GM19238 (cell line): ENCODE data around the gene USP37.

Experiments used
- DNase-seq: peaks from one replicate; pipeline ENCODE4 v3.0.0; 2011; ENCODE audit warnings: low spot score; ENCODE audit not compliant: insufficient read length

Gene USP37

DNA sequence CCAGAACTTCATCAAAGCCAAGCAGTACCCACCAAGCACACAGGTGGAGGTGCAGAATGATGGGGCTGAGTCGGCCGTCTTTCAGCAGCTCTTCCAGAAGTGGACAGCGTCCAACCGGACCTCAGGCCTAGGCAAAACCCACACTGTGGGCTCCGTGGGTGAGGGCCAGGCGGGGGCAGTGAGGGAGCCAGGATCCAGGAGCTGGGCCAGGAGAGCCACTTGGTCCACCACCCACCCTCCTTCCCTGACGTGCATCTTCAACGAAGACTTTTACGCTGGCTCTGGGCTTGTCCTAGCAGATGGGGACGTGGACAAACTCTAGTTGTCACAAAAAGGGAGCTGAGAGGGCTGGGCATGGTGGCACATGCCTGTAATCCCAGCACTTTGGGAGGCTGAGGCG lies 137.4 kb downstream of the USP37 start:
- no peak for DNase-seq

DNA sequence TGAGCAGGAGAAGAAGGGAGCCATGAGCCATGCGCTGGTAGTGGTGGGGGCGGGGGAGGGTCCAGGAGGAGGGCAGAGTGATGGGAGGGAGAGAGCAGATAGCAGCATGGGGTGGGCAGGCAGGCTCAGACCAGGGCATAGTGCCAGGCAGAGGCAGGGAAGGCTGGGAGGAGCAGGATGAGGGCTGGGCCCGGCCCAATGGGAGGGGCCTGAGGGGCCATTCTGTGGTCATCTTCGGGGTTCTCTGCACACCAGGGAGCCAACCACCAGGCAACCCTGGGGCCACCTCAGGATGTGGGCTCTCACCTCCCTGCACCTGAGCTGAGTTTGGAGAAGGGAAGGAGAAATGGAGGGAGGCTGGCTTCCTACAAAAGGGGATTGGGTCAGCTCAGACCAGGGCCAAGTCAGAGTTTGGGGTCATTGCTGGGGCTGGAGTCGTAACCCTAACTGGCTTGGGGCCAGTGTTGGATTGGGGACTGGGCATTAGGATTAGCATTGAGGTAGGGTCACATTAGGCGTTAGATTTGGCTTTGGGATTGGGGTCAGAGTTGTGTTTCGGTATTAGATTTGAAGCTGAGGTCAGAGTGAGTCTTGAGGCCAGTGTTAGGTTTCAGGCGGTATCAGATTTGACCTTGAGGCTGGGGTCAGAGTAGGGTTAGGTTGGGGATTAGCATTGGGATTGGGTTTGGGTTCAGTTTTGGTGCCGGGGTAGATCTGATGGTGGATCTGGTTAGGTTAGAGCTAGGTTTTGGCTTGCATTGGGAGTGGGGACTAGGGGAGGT lies 138.0 kb downstream of the USP37 start:
- no peak for DNase-seq

DNA sequence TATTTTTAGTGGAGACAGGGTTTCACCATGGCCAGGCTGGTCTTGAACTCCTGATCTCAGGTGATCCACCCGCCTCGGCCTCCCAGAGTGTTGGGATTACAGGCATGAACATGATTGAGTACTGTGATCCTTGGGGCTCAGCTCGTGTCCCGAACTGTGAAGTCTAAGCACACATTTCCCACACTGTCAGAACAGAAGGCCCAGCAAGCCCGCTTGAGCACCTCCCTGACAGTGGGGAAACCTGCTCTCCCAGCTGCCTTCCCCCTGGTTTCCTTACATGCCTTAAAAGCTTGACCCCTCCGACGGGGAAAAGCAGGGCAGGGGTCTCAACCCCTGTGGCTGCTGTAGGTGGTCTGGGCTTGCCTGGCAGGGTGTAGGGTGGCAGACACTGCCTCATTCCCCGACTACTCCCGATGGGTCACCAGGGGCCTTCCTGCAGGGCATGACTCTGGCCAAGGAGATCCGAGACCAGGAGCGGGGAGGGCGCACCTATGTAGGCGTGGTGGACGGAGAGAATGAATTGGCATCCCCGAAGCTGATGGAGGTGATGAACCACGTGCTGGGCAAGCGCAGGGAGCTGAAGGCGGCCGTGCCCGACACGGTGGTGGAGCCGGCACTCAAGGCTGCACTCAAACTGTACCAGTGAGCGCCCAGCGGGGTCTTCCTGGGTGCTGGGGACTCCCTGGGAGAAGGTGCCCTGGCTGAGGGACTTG lies 139.1 kb downstream of the USP37 start:
- DNase-seq: no peak

DNA sequence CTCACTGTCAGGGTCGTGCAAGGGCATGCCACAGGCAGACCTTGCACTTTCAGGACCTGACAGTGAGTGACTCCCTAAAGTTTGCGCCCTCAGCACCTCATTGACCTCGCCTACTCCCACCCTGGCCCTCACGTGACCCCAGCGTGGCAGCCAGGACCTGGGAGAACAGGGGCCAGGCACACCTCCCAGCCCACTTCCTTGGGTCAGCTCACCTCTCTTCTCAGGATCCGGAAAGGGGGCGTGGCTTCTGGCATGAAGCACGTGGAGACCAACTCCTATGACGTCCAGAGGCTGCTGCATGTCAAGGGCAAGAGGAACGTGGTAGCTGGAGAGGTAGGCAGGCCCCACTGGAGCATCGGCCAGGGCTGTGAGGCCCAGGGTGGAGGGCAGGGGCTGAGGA lies 140.4 kb downstream of the USP37 start:
- no peak for DNase-seq

DNA sequence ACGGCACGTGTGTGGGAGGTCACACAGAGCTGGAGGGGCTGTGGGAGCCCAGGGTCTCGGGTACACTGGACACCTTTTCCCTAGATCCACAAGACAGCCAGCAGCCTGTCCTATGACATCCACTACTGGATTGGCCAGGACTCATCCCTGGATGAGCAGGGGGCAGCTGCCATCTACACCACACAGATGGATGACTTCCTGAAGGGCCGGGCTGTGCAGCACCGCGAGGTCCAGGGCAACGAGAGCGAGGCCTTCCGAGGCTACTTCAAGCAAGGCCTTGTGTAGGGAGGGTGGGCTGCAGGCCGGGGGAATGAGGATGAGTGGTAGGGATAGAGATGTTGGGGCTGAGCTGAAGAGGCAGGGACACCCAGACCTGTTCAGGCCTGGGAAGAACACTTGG lies 142.6 kb downstream of the USP37 start:
- DNase-seq: no peak

DNA sequence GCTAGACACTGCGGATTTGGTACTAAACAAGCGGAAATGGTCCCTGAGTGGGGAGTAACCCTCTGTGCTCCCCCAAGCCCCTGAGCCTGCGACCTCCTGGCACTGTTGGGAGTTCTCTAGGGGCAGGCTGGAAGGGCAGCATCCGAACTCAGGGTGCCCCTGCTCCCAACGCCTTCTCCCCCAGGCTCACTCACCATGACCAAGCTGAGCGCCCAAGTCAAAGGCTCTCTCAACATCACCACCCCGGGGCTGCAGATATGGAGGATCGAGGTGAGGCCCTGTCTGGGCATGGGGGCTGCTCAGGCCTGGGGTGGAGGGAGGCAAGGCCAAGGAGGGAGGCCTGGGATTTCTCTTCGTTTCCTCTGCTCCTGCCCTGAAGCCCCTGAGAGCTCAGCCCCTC lies 144.6 kb downstream of the USP37 start:
- DNase-seq: no peak

DNA sequence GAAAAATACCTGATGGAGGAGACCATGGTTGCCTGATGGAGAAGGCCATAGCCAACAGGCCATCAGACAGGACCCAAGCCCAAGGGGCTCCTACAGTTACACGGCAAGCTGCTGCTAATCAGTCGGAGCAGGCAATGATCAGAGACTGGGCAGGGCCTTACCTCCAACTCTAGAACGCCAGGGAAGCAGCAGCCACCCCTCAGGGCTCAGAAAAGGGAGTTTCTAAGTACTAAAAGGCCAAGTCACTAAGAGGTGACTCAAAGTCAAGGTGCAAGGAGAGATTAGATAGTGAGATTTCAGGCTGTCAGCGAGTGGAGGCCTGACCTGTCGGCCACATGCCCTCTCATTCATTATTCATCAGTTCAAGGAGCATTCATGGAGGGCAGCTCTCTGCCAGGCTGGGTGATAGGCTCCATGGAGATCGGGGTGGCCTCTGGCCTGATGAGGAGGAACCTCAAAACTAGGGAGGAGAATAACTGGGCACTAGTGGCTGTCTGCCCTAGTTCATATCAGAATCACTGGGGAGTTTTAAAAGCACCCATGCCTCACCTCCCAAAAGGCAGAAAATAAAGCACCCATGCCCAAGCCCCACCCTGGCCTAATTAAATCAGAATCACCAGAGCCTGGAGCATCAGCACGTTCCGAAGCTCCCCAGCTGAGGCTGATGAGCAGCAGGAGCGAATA lies 145.6 kb downstream of the USP37 start:
- no peak for DNase-seq

DNA sequence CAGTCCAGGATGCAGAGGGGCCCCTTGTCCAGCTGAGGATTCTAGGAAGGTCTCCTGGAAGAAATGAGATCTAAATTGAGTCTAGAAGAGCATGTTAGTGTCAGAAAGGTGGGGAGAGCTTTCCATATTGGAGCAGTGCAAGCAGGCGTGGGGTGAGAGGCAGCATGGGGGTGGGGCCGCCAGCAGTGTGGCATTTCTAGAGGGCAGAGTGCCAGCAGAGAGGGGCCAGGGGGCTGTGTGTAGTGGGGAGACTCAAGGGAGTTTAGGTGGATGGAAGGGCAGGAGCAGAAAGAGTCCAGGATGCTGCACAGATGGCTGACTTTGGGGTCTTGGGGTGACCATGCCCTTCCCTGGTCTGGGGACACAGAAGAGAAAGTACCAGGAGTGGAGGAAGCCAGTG lies 147.1 kb downstream of the USP37 start:
- no peak for DNase-seq

DNA sequence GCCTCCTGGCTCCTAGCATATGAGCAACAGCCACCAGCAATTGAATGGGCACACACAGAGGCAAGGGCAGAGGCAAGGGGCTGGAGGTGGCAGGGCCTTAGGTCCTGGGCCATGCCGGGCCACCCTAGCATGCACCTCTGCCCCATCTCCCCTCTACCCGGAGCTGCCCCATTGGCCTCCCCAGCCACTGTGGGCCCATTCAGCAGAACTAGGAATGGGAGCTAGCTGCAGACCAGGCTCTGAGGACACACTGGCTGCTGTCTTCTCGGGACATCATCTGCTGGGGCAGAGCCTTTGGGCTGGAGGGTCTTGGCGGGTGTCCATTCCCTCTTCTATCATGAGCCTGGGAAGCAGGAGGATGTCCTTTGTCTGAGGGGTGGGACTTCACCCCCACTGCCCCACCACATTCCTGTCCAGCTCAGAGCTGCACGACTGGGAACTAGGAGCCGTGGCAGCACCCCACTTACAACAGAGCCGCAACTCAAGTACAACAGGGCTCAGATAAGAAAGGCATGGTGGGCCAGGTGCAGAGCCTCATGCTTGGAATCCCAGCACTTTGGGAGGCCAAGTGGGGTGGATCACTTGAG lies 148.4 kb downstream of the USP37 start:
- no peak for DNase-seq

DNA sequence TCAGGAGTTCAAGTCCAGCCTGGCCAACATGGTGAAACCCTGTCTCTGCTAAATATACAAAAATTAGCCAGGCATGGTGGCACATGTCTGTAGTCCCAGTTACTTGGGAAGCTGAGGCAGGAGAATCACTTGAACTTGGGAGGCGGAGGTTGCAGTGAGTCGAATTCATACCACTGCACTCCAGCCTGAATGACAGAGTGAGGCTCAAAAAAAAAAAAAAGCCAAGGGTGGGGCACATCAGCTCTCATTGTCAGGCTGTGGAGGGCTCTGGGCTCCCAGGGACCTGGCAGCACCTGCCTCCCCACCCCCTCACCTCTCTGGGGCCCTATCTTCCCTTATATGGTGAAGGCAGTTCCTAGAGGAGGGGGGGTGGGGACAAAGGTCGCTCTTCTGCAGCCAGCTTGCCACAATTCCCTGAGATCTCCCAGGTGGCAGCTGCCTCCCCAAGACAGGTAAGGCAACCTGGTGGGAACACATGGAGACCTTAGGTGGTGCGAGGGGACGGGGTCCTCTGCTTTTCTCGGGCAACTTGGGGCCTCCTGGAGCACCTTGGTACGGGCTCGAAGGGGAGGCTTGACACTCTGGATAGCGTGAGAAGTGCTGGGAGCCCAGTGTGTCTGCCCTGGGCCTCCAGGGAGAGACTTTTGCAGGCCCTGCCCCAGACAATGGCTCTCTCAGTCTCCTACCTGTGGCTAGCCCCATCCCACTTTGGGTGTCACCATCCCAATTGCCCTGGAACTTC lies 149.3 kb downstream of the USP37 start, which contains the start of gene VIL1:
Gene VIL1, plus strand, starts transcription at position 407 of the 742 bp plus-strand sequence. CDS start 4,656 bp downstream, outside the sequence.
- no peak for DNase-seq

DNA sequence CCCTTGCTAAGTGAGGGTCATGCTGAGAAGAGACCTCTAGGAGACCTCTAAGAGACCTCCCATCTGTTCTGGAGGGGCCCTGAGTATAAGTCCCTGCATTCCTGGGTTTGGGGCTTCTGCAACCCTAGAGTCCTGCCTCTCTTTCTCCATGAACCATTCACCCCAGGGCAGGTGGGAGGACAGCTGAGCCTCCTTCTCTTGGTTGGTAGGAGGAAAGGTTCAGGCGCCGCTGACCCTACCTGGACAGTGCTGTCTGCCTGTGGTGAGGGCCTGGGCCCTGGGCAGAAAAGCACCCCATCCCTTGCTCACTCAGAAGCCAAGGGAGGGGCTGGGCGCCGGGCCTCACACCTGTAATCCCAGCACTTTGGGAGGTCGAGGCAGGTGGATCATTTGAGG lies 149.8 kb downstream of the USP37 start:
- no peak for DNase-seq

DNA sequence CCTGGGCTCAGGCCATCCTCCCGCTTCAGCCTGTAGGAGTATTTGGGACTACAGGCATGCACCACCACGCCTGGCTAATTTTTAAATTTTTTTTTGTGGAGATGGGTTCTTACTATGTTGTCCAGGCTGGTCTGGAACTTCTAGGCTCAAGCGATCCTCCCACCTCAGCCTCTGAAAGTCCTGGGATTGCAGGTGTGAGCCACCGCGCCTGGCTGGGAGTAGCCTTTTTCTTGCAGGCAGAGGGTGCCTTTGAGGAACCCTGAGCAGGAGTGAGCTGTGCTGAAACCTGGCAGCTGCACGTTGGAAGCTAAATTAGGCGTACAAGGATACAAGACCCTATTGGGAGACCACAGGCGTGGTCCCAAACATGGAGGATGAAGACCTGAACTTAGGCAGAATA lies 160.4 kb downstream of the USP37 start:
- no peak for DNase-seq

DNA sequence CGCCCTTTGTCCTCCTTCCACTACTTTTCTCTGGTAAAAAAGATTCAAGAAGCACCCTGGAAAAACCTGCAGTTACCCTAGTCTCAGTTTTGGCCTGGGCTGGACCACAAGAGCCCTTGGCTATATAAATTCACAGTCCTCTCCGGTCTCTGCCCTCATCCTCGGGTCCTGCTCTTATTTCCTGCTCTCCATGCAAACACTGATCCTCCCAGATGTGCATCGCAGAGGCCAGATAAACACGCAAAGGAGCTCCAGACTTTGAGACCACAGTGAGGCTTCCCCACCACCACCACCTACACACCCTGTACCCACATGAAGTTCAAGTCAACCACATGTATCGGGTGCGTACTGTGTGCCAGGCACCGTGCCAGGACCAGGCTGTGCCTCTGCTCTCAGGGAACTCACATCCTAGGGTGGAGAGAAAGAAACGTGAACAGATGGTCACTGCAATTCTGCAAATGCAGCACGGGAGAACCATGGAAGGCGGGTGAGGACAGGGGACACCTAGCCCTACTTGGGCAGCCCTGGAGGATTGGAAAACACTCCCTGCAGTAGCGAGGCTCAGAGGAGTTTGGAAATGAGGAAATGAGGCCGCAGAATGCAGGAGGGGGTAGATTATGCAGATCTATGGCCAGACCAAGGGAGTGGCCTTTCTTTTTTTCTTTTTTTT lies 161.1 kb downstream of the USP37 start:
- DNase-seq: no peak

DNA sequence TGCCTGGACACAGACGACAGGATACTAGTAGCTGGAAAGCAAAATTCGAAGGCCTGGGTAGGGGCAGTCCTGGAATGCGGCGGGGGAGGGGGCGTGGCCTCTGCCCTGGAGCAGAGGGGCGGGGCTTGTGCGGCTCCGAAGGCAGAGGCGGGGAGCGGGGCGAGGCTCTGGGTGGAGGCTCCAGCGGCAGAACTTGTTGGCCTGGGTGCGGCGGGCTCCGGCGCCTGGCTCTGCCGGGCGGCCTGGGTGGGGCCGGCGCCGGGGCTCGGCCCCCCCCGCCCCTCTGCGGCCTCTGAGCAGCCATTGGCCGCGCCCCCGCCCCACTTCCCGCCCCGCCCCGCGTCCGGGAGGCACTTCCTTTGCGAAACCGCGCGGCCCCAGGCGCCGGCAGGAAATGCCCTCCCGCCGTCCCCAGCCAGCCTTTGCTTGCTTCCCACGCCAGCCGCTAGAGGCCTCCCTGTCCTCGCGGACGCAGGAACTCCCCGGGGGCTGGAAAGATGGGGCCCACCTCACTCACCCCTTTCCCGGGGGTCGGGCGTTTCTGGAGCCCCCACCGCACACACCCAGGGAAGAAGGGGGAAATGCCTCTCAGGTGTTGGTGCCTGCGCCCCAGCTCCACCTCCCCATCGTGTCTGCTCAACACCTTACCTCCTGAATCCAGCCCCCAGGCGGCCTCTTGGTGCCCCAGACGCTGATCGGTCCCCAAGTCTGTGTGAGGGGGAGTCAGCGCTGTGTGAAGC lies 161.8 kb downstream of the USP37 start:
- DNase-seq: peak; percentile 96

DNA sequence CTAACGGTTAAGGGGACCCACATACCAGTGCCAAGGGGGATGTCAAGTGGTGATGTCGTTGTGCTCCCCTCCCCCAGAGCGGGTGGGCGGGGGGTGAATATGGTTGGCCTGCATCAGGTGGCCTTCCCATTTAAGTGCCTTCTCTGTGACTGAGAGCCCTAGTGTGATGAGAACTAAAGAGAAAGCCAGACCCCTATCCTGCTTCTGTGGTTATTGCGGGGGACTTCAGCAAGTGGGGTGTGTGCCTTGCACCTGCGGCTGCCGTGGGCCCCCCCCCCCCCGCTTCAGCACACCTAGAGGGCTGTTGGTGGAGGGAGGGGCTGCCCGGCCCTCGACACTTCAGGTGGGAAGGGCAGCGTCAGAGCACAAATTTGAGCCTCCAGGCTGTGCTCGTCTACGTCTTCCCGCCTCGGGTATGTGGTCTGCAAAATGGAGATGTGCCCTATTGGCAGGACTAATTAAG lies 162.4 kb downstream of the USP37 start:
- no peak for DNase-seq

DNA sequence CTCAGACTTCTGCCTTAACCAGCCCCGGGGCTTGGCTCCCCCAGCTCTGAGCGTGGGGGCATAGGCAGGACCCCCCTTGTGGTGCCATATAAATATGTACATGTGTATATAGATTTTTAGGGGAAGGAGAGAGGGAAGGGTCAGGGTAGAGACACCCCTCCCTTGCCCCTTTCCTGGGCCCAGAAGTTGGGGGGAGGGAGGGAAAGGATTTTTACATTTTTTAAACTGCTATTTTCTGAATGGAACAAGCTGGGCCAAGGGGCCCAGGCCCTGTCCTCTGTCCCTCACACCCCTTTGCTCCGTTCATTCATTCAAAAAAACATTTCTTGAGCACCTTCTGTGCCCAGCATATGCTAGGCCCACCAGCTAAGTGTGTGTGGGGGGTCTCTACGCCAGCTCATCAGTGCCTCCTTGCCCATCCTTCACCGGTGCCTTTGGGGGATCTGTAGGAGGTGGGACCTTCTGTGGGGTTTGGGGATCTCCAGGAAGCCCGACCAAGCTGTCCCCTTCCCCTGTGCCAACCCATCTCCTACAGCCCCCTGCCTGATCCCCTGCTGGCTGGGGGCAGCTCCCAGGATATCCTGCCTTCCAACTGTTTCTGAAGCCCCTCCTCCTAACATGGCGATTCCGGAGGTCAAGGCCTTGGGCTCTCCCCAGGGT lies 162.9 kb downstream of the USP37 start:
- no peak for DNase-seq

DNA sequence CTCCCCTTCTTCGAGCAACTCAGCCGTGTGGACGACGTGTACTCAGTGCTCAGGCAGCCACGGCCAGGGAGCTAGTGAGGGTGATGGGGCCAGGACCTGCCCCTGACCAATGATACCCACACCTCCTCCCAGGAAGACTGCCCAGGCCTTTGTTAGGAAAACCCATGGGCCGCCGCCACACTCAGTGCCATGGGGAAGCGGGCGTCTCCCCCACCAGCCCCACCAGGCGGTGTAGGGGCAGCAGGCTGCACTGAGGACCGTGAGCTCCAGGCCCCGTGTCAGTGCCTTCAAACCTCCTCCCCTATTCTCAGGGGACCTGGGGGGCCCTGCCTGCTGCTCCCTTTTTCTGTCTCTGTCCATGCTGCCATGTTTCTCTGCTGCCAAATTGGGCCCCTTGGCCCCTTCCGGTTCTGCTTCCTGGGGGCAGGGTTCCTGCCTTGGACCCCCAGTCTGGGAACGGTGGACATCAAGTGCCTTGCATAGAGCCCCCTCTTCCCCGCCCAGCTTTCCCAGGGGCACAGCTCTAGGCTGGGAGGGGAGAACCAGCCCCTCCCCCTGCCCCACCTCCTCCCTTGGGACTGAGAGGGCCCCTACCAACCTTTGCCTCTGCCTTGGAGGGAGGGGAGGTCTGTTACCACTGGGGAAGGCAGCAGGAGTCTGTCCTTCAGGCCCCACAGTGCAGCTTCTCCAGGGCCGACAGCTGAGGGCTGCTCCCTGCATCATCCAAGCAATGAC lies 163.6 kb downstream of the USP37 start:
- DNase-seq: no peak

DNA sequence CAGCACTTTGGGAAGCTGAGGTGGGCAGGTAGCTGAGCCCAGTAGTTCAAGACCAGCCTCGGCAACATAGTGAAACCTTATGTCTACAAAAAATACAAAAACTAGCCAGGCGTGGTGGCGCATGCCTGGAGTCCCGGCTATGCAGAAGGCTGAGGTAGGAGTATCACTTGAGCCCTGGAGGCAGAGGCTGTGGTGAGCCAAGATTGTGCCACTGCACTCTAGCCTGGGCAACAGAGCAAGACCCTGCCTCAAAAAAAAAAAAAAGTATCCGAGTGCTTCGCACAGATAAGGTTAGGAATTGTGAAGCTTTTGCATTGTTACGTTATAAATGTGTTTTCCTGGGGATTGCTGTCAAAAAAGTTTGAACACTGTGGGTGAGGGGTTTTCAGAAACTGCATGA lies 164.3 kb downstream of the USP37 start:
- no peak for DNase-seq
